Keratinocyte (primary cell): Measurements from ENCODE around the gene LITAFD. TPM values are rescaled to one million over a fixed set of nuclear protein-coding genes. Genes with fewer than 3 reads are reported as not detected.
A peak's percentile ranks its signal among the peaks of the same experiment; 100 is the strongest.

Source experiments
- DNase-seq: peaks from one replicate; pipeline ENCODE4 v3.0.0-alpha.2; 2011; ENCODE audit warnings: low read depth, missing footprints, low spot score
- FAIRE-seq: peaks from 2 replicates; lab custom pipeline; 2011; peaks lifted over from hg19 to GRCh38; lab: Jason Lieb, UNC
- H2AFZ ChIP-seq: 2 replicates; pipeline ENCODE4 v1.6.0; 2012; ENCODE audit warnings: low read length, control low read depth, inconsistent platforms; ENCODE audit not compliant: control insufficient read depth
- H3K27ac ChIP-seq: 2 replicates; pipeline ENCODE4 v1.5.1; 2011; ENCODE audit warnings: low read length; ENCODE audit not compliant: control insufficient read depth, insufficient read depth
- H3K27me3 ChIP-seq: 3 replicates; pipeline ENCODE4 v1.6.0; 2011; ENCODE audit warnings: low read length; ENCODE audit not compliant: control insufficient read depth, insufficient read depth; ENCODE audit errors: extremely low read depth
- H3K36me3 ChIP-seq, 2 experiments: 2 replicates in 1 of 2; 3 replicates in 1 of 2; pipeline ENCODE4 v1.5.1; 2011; ENCODE audit warnings: low read length in 2 of 2, mild to moderate bottlenecking in 1 of 2; ENCODE audit not compliant: control insufficient read depth in 2 of 2, insufficient read depth in 2 of 2; ENCODE audit errors: extremely low read depth in 1 of 2
- H3K4me1 ChIP-seq: 3 replicates; pipeline ENCODE4 v1.5.1; 2011; ENCODE audit warnings: low read length; ENCODE audit not compliant: control insufficient read depth, insufficient read depth; ENCODE audit errors: extremely low read depth
- H3K4me2 ChIP-seq: 3 replicates; pipeline ENCODE4 v1.6.0; 2011; ENCODE audit warnings: low read depth, low read length; ENCODE audit not compliant: control insufficient read depth, insufficient read depth; ENCODE audit errors: extremely low read depth
- H3K4me3 ChIP-seq, 3 experiments: fragments of 200-600 bp in 1 of 3; sonication (generic) in 1 of 3; 2 replicates in 2 of 3; 3 replicates in 1 of 3; pipeline ENCODE4 v1.5.1; 2011 to 2016; ENCODE audit warnings: low read length in 3 of 3, mild to moderate bottlenecking in 3 of 3, control low read depth in 2 of 3, inconsistent platforms in 1 of 3, low read depth in 1 of 3, mixed read lengths in 1 of 3, mixed run types in 1 of 3, moderate library complexity in 1 of 3; ENCODE audit not compliant: control insufficient read depth in 2 of 3, insufficient read depth in 2 of 3; ENCODE audit errors: extremely low read depth in 1 of 3
- H3K79me2 ChIP-seq: 2 replicates; pipeline ENCODE4 v1.6.0; 2012; ENCODE audit warnings: low read length; ENCODE audit not compliant: control insufficient read depth, insufficient read depth
- H3K9ac ChIP-seq: 3 replicates; pipeline ENCODE4 v1.6.0; 2011; ENCODE audit warnings: low read length; ENCODE audit not compliant: control insufficient read depth, insufficient read depth; ENCODE audit errors: extremely low read depth
- H3K9me1 ChIP-seq: 3 replicates; pipeline ENCODE4 v1.6.0; 2011; ENCODE audit warnings: low read length; ENCODE audit not compliant: control insufficient read depth, insufficient read depth; ENCODE audit errors: extremely low read depth
- H3K9me3 ChIP-seq: 2 replicates; pipeline ENCODE4 v1.5.1; 2012; ENCODE audit warnings: low read depth, low read length; ENCODE audit not compliant: control insufficient read depth
- H4K20me1 ChIP-seq: 3 replicates; pipeline ENCODE4 v1.6.0; 2011; ENCODE audit warnings: low read length; ENCODE audit not compliant: control insufficient read depth, insufficient read depth; ENCODE audit errors: extremely low read depth
- CTCF ChIP-seq, 3 experiments: IDR thresholded peaks in 1 of 3; conservative IDR thresholded peaks in 1 of 3; optimal IDR thresholded peaks in 1 of 3; 2 replicates in 2 of 3; 3 replicates in 1 of 3; pipeline versions ENCODE3 to v1.5.1; 2011; ENCODE audit warnings: low read length in 3 of 3, mild to moderate bottlenecking in 3 of 3, moderate library complexity in 2 of 3, control low read depth in 1 of 3, inconsistent platforms in 1 of 3; ENCODE audit not compliant: insufficient read depth in 2 of 3; ENCODE audit errors: extremely low read depth in 1 of 3
- EZH2 ChIP-seq: IDR thresholded peaks from one replicate; pipeline ENCODE4 v1.6.1; 2012; ENCODE audit warnings: inconsistent platforms, mild to moderate bottlenecking, low read length, moderate library complexity
- dilution Hi-C: fragments of 300-500 bp; cut with MboI; formaldehyde crosslinking; loops from one replicate; pipeline ENCODE4 v1.7.0; 2020; ENCODE audit warnings: low sequenced_read_pairs; ENCODE audit not compliant: extremely low pct_ligation_motif_present
- polyA plus RNA-seq, 5 experiments: library from polyadenylated mRNA; depleted of rRNA in 3 of 5; stranded (reverse) in 3 of 5; stranded (forward) in 1 of 5; unstranded in 1 of 5; fragments of >200 nt; gene quantifications; 1 replicate in 1 of 5; 2 replicates in 3 of 5; 3 replicates in 1 of 5; pipeline versions ENCODE4 v1.2.1 to v1.2.3, GENCODE V29; 2011 to 2012; ENCODE audit warnings: missing spikeins in 2 of 5, low read depth in 1 of 5, low replicate concordance in 1 of 5

LITAFD gene
- polyA plus RNA-seq, 1 donor (not counting 4 experiments of a cell fraction or from before 2014, with no cell fraction given), result not detected

GRCh38 chr16:8854298-8854948 is 27.7 kb upstream of the LITAFD start:
- Histone ChIP-seq H3K9me3 (no peaks in the 10 kb centered on the region), H3K36me3 (peaks cover 25 to 29% of the 10 kb centered on the region in 2 experiments), H3K9me1 (peaks cover under 1% of the 10 kb centered on the region), H3K27me3 (no peaks in the 10 kb centered on the region), H3K4me3 (no peak overlapping the region), H3K9ac (no peak overlapping the region), H3K79me2 (peaks cover 13% of the 10 kb centered on the region), H3K4me1 (peaks cover 19% of the 10 kb centered on the region), H3K27ac (no peak overlapping the region), H3K4me2 (no peak overlapping the region), H4K20me1 (no peaks in the 10 kb centered on the region), H2AFZ (no peak overlapping the region)
- DNase-seq, result no peak
- TF ChIP-seq EZH2 (no peak), CTCF (optimal IDR thresholded peaks at IDR 0.05 in 1 of 3, IDR thresholded peaks at IDR 0.05 in 1 of 3, conservative IDR thresholded peaks at IDR 0.05 in 1 of 3; ENCODE audit: extremely low read depth in 1 of 3, insufficient read depth in 2 of 3, low read length in 3 of 3) (no peak)
- dilution Hi-C loops, result no loop called here
- FAIRE-seq, result no peak

DNA sequence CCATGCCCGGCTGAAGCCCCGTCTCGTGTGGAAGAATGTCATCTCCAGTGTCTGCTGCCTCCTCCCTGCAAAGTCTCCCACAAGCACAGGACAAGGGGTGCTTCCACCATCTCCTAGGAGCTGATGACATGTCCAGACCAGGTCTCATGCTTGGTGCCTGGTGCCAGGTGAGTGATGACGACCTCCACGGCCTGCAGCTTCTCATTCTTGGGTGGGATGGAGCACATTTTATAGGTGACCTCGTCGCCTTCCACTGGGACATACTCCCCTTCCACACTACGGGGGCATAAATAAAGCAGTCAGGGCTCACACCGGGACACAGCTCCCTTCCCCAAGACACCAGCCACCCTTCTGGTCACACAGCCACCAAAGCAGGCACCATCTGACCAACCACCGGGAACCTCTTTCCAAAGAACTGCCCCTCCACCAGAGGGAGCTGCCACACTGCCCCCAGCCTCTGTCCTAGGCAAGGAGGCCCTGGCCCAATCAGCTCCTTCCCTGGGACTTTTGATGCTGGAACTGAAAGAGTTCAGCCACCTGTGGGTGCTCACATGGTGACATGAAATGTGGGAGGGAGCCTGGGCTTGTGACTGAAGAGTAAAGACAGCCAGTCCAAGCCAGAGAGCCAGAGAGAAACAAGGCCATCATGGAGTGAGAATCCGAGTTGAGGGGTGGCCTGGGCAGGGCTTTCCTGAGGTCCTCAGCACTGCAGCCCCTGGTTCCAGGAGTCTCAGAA is 26.9 kb upstream of the LITAFD start:
- no peak overlapping the region for H3K27ac ChIP-seq
- dilution Hi-C loops, result no loop called here
- H3K4me3 ChIP-seq, result no peak overlapping the region
- no peaks in the 10 kb centered on the region for H4K20me1 ChIP-seq
- H3K4me1 ChIP-seq, result peaks cover 11% of the 10 kb centered on the region
- H3K27me3 ChIP-seq, result no peaks in the 10 kb centered on the region
- H3K9me3 ChIP-seq, result no peaks in the 10 kb centered on the region
- no peak overlapping the region for H2AFZ ChIP-seq
- H3K9ac ChIP-seq, result no peak overlapping the region
- no peak for FAIRE-seq
- peaks cover 24 to 25% of the 10 kb centered on the region in 2 experiments for H3K36me3 ChIP-seq
- no peaks in the 10 kb centered on the region for H3K9me1 ChIP-seq
- H3K79me2 ChIP-seq, result peaks cover 21% of the 10 kb centered on the region
- no peak overlapping the region for H3K4me2 ChIP-seq
- no peak for DNase-seq
- no peak for TF ChIP-seq EZH2
- TF ChIP-seq CTCF (optimal IDR thresholded peaks at IDR 0.05 in 1 of 3, IDR thresholded peaks at IDR 0.05 in 1 of 3, conservative IDR thresholded peaks at IDR 0.05 in 1 of 3; ENCODE audit: extremely low read depth in 1 of 3, insufficient read depth in 2 of 3, low read length in 3 of 3), result peak in 2 of 3 experiments; percentile 42
